Kidney epithelial cell (primary cell): ENCODE data around the gene MYLK. TPM values are rescaled to one million over a fixed set of nuclear protein-coding genes. Genes with fewer than 3 reads are reported as not detected.

ENCODE experiments used
- DNase-seq: peaks from one replicate; pipeline ENCODE4 v3.0.0-alpha.2; 2010; ENCODE audit warnings: low read depth
- H3K27me3 ChIP-seq: 2 replicates; pipeline ENCODE4 v1.6.0; 2011; ENCODE audit warnings: low read length; ENCODE audit not compliant: control insufficient read depth, insufficient read depth
- H3K36me3 ChIP-seq: 2 replicates; pipeline ENCODE4 v1.5.1; 2011; ENCODE audit warnings: low read length; ENCODE audit not compliant: control insufficient read depth, insufficient read depth
- H3K4me3 ChIP-seq: 2 replicates; pipeline ENCODE4 v1.5.1; 2011; ENCODE audit warnings: low read depth, mild to moderate bottlenecking, control low read depth, low read length
- total RNA-seq: library from RNA; depleted of rRNA; stranded (reverse); fragments of >200 nt; gene quantifications from 2 replicates; pipeline ENCODE4 v1.2.3, GENCODE V29; 2015
- TF ChIP-seq, protein P1 (sequence below): IDR thresholded peaks from 2 replicates; pipeline ENCODE4 v1.5.1; 2011; ENCODE audit warnings: mild to moderate bottlenecking, moderate library complexity, low read length, control low read depth, inconsistent platforms; ENCODE audit not compliant: insufficient read depth, poor library complexity, severe bottlenecking

Gene MYLK
- total RNA-seq, 1 donor from 2014 or later, result 49.7 TPM

- no peak for DNase-seq
- H3K27me3 ChIP-seq, result no peaks in the 10 kb centered on the region
- TF ChIP-seq, protein P1, sequence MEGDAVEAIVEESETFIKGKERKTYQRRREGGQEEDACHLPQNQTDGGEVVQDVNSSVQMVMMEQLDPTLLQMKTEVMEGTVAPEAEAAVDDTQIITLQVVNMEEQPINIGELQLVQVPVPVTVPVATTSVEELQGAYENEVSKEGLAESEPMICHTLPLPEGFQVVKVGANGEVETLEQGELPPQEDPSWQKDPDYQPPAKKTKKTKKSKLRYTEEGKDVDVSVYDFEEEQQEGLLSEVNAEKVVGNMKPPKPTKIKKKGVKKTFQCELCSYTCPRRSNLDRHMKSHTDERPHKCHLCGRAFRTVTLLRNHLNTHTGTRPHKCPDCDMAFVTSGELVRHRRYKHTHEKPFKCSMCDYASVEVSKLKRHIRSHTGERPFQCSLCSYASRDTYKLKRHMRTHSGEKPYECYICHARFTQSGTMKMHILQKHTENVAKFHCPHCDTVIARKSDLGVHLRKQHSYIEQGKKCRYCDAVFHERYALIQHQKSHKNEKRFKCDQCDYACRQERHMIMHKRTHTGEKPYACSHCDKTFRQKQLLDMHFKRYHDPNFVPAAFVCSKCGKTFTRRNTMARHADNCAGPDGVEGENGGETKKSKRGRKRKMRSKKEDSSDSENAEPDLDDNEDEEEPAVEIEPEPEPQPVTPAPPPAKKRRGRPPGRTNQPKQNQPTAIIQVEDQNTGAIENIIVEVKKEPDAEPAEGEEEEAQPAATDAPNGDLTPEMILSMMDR, result no peak
- H3K4me3 ChIP-seq, result no peak overlapping the region
- H3K36me3 ChIP-seq, result no peaks in the 10 kb centered on the region
These were observed 316.1 kb downstream of the MYLK start for GRCh38 chr3:123568034-123568433.

GRCh38 chr3:123564056-123564455 is 320.1 kb downstream of the MYLK start:
- Histone ChIP-seq H3K27me3 (no peaks in the 10 kb centered on the region), H3K4me3 (no peak overlapping the region), H3K36me3 (no peaks in the 10 kb centered on the region)
- TF ChIP-seq, protein P1, result no peak
- no peak for DNase-seq

DNA sequence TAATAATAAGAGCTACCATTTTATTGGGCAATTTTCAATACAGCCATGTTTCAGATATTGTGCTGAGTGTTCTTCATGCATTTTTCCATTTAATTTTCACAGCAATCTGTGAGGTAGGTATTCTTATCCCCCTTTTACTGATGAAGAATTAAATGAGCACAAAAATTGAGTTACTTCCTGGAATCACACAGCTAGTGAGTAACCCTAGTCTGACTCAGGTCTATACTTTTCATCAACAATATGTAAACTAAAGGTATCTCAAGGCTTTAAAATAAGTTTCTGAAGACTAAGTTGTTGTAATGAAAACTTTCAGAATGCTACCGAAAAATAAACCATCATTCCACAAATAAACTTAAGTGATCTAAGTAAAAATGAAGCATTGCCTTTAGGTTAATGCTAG is 321.6 kb downstream of the MYLK start:
- TF ChIP-seq, protein P1, result no peak
- no peaks in the 10 kb centered on the region for H3K27me3 ChIP-seq
- DNase-seq, result no peak
- H3K36me3 ChIP-seq, result no peaks in the 10 kb centered on the region
- H3K4me3 ChIP-seq, result no peak overlapping the region

DNA sequence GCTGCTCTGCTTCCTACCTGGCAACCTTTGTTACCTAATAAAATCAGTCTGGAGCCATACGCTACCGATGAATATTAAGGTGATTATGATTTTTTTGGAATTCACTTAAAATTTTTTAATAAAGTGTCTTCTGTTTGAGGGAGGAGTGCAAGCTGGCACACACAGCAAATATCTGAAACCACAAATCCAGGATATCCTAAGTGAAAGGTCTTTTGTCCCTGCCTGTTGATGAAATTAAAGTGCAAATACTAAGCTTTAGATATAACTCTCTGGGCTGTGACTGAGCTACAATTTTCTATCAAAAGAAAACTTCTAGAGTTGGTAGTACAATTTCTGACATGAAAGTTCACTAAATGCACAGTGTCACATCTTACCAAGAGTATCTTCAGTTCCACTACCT is 322.9 kb downstream of the MYLK start:
- TF ChIP-seq, protein P1, result no peak
- DNase-seq, result no peak
- H3K4me3 ChIP-seq, result no peak overlapping the region
- H3K27me3 ChIP-seq, result no peaks in the 10 kb centered on the region
- H3K36me3 ChIP-seq, result no peaks in the 10 kb centered on the region

Other genes with a start within 250 kb of the MYLK start
- gene CCDC14, start 76.9 kb upstream of the MYLK start, total RNA-seq, result 24.2 and 37.0 TPM in 2 replicates
- gene ROPN1, start 107.8 kb upstream of the MYLK start, total RNA-seq, result not detected in 2 replicates
- 9.5 and 12.9 TPM in 2 replicates for gene KALRN, start 149.0 kb upstream of the MYLK start, total RNA-seq